SK-N-MC (cell line): Measurements from ENCODE around the gene PPT2.
"Not testable (repeated sequence)": the region's sequence is repeated elsewhere in the genome, so short reads cannot be mapped to it uniquely, and the experiment has no call there.

Experiments used
- EZH2 ChIP-seq: fragments of 200-600 bp; sonication (generic); IDR thresholded peaks from one replicate; pipeline ENCODE4 v1.6.1; 2017; ENCODE audit warnings: antibody characterized with exemption
- POLR2AphosphoS5 ChIP-seq: IDR thresholded peaks from 2 replicates; pipeline ENCODE4 v1.6.1; 2012; ENCODE audit warnings: mild to moderate bottlenecking, low read depth, low read length, borderline replicate concordance

- TF ChIP-seq EZH2, POLR2AphosphoS5: not testable (repeated sequence)
Observed at GRCh38 chr6:32187725-32188380, 33.9 kb downstream of the PPT2 start.
